A673 (cell line): ENCODE data around the gene MBTPS1. TPM values are rescaled to one million over a fixed set of nuclear protein-coding genes. Genes with fewer than 3 reads are reported as not detected.

ENCODE experiments used
- BruUV-seq: library from RNA; stranded (reverse); fragments of 400-500 nt; replicated peaks from 2 replicates; lab custom pipeline; 2021; lab: Mats Ljungman, UMichigan
- CTCF ChIA-PET: fragments of 300-600 bp; sonication (Branson Sonifier 250); formaldehyde crosslinking; loops from one replicate; lab custom pipeline; 2022; ENCODE audit warnings: antibody characterized with exemption; lab: Charles Lee
- POLR2A ChIA-PET: fragments of 300-600 bp; sonication (Branson Sonifier 250); formaldehyde crosslinking; loops from one replicate; lab custom pipeline; 2022; ENCODE audit warnings: antibody characterized with exemption; ENCODE audit not compliant: low non-redundant PET; lab: Charles Lee
- DNase-seq: peaks from one replicate; pipeline ENCODE4 v3.0.0-alpha.2; 2015; ENCODE audit warnings: low spot score
- H3K27ac ChIP-seq: fragments of 200-600 bp; sonication (generic); 2 replicates; pipeline ENCODE4 v1.5.1; 2016; ENCODE audit warnings: mixed run types, low read depth, mild to moderate bottlenecking, mixed read lengths, antibody characterized with exemption, low read length; ENCODE audit not compliant: poor library complexity, severe bottlenecking
- H3K27me3 ChIP-seq: fragments of 200-600 bp; sonication (generic); replicated peaks from 2 replicates; pipeline ENCODE4 v1.6.1; 2017; ENCODE audit warnings: mixed run types, low read depth, mild to moderate bottlenecking, mixed read lengths, antibody characterized with exemption, low read length; ENCODE audit not compliant: insufficient read depth, poor library complexity
- H3K36me3 ChIP-seq: fragments of 200-600 bp; sonication (generic); 2 replicates; pipeline ENCODE4 v1.6.1; 2016; ENCODE audit warnings: mixed run types, mild to moderate bottlenecking, mixed read lengths, antibody characterized with exemption, low read length; ENCODE audit not compliant: insufficient read depth, poor library complexity, severe bottlenecking
- H3K4me1 ChIP-seq: fragments of 200-600 bp; sonication (generic); 2 replicates; pipeline ENCODE4 v1.6.1; 2017; ENCODE audit warnings: mixed run types, mild to moderate bottlenecking, mixed read lengths, antibody characterized with exemption, low read length; ENCODE audit not compliant: insufficient read depth, poor library complexity, severe bottlenecking
- H3K4me3 ChIP-seq: fragments of 200-600 bp; sonication (generic); 2 replicates; pipeline ENCODE4 v1.5.1; 2016; ENCODE audit warnings: low read depth, mixed run types, mild to moderate bottlenecking, mixed read lengths, low read length; ENCODE audit not compliant: poor library complexity, severe bottlenecking
- H3K9me3 ChIP-seq: fragments of 200-600 bp; sonication (generic); 2 replicates; pipeline ENCODE4 v1.6.1; 2016; ENCODE audit warnings: mixed run types, low read depth, mild to moderate bottlenecking, mixed read lengths, antibody characterized with exemption, low read length; ENCODE audit not compliant: poor library complexity, severe bottlenecking
- CTCF ChIP-seq: fragments of 300-800, 200-600 bp; sonication (generic); conservative IDR thresholded peaks from 2 replicates; pipeline ENCODE4 v1.5.1; 2017; ENCODE audit warnings: low read depth, mild to moderate bottlenecking, antibody characterized with exemption, low read length, moderate library complexity, mixed read lengths
- EZH2 ChIP-seq: fragments of 200-600 bp; sonication (generic); IDR thresholded peaks from 2 replicates; pipeline ENCODE4 v1.6.1; 2017; ENCODE audit warnings: borderline replicate concordance, low read depth, mild to moderate bottlenecking, mixed read lengths, antibody characterized with exemption, low read length; ENCODE audit not compliant: poor library complexity, severe bottlenecking
- intact Hi-C: fragments of 100-400 bp; cut with micrococcal nuclease; formaldehyde crosslinking; loops from one replicate; pipeline ENCODE4 v1.10.0; 2022; ENCODE audit not compliant: unreplicated experiment
- total RNA-seq: library from RNA; stranded (reverse); gene quantifications from 2 replicates; pipeline ENCODE4 v1.2.3, GENCODE V29; 2021

MBTPS1 gene
- total RNA-seq, 1 experiment from 2014 or later: 82.0 TPM

- TF ChIP-seq CTCF (no peak), EZH2 (no peak)
- DNase-seq: no peak
- Histone ChIP-seq H3K4me1 (no peaks in the 10 kb centered on the region), H3K27me3 (no peaks in the 10 kb centered on the region), H3K27ac (no peak overlapping the region), H3K4me3 (no peak overlapping the region), H3K36me3 (peaks cover 15% of the 10 kb centered on the region), H3K9me3 (no peaks in the 10 kb centered on the region)
- ChIA-PET CTCF (no interaction called here), POLR2A (no interaction called here)
- no TSS peak for BruUV-seq
- intact Hi-C loops: no loop called here
These were observed 66.4 kb downstream of the MBTPS1 start for GRCh38 chr16:84050316-84050715.

GRCh38 chr16:84049403-84050060, 67.2 kb downstream of the MBTPS1 start:
- BruUV-seq: no TSS peak
- DNase-seq: no peak
- Histone ChIP-seq H3K4me3 (no peak overlapping the region), H3K27me3 (no peaks in the 10 kb centered on the region), H3K27ac (no peak overlapping the region), H3K9me3 (no peaks in the 10 kb centered on the region), H3K4me1 (no peaks in the 10 kb centered on the region), H3K36me3 (peaks cover 11% of the 10 kb centered on the region)
- no peak for TF ChIP-seq EZH2
- TF ChIP-seq CTCF: no peak
- POLR2A ChIA-PET: no interaction called here
- intact Hi-C loops: no loop called here
- CTCF ChIA-PET: no interaction called here

- TF ChIP-seq EZH2 (no peak), CTCF (no peak)
- ChIA-PET POLR2A (no interaction called here), CTCF (no interaction called here)
- Histone ChIP-seq H3K36me3 (peaks cover 5% of the 10 kb centered on the region), H3K27ac (no peak overlapping the region), H3K27me3 (no peaks in the 10 kb centered on the region), H3K9me3 (no peaks in the 10 kb centered on the region), H3K4me1 (no peaks in the 10 kb centered on the region), H3K4me3 (no peak overlapping the region)
- intact Hi-C loops: no loop called here
- no TSS peak for BruUV-seq
- DNase-seq: no peak
These were observed 67.9 kb downstream of the MBTPS1 start for GRCh38 chr16:84048871-84049270.
